Measurements from ENCODE around the gene DLGAP1.

DLGAP1 gene

DNA sequence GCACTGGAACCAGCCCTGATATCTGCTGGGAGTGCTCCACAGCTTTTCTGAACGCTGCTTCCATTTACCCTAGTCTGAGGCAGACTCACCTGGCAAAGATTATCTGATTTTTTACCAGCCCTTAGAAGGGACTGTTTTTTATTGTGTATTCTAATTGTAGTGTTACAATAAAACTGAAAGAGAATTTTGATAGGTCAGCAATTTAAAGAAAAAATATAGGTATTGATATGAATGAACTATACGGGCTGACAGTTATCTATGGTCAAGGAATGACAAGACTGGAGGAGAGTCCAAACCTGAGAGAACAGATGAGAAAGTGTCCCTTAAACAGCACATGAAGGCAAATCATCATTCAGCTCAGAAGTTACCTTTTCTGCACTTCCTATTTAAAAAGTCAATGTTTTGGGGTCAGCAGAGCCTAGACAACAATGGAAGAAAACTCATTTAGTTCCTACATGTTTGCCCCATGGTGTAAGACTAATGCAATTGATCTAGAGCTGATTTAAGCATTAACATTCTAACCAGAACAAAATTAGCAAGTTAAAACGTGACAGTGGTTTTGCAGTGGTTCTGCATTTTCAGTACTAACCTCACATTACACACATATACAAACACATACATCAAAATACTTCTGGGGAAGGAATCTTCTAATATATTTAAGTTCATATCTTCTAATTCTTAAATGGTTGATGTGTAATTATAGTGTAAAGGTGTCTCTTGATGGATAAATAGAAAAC, 504.3 kb downstream of the DLGAP1 start:
- Histone ChIP-seq H3K27ac (ENCODE audit: low read length) (no peak overlapping the region), H3K27me3 (ENCODE audit: insufficient read depth, low read length) (no peaks in the 10 kb centered on the region), H3K4me1 (ENCODE audit: insufficient read depth, low read length) (no peaks in the 10 kb centered on the region), H3K9ac (ENCODE audit: low read depth, low read length) (no peak overlapping the region), H3K36me3 (ENCODE audit: insufficient read depth, low read depth, low read length) (no peaks in the 10 kb centered on the region), H3K9me3 (ENCODE audit: insufficient read depth, low read depth, low read length) (no peaks in the 10 kb centered on the region), H3K4me3 (ENCODE audit: low read length) (no peak overlapping the region)

GRCh38 chr18:3948958-3949357, 506.1 kb downstream of the DLGAP1 start:
- H3K27ac ChIP-seq (ENCODE audit: low read length) = no peak overlapping the region
- no peaks in the 10 kb centered on the region for H3K27me3 ChIP-seq (ENCODE audit: insufficient read depth, low read length)
- no peaks in the 10 kb centered on the region for H3K36me3 ChIP-seq (ENCODE audit: insufficient read depth, low read depth, low read length)
- H3K4me1 ChIP-seq (ENCODE audit: insufficient read depth, low read length) = no peaks in the 10 kb centered on the region
- no peaks in the 10 kb centered on the region for H3K9me3 ChIP-seq (ENCODE audit: insufficient read depth, low read depth, low read length)
- H3K4me3 ChIP-seq (ENCODE audit: low read length) = no peak overlapping the region
- no peak overlapping the region for H3K9ac ChIP-seq (ENCODE audit: low read depth, low read length)

DNA sequence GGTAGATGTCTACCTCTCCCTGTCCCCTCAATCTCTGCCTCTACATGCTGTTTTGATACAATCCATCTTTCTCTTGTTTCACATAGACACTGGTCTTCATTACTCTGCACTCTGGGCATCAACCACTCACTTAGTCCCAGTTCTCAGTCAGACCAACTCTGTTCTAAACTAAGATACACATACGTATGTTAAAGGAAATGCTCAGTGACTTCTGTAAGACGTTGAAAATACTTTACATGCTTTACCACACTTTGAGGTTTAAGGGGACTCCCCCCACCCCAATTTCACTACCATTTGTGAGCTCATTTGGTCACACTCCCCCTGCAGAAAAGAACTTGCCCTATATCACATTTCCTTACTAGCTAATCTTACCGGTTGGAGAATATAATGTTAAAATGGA, 507.7 kb downstream of the DLGAP1 start:
- H3K27ac ChIP-seq (ENCODE audit: low read length) = no peak overlapping the region
- no peaks in the 10 kb centered on the region for H3K27me3 ChIP-seq (ENCODE audit: insufficient read depth, low read length)
- no peaks in the 10 kb centered on the region for H3K4me1 ChIP-seq (ENCODE audit: insufficient read depth, low read length)
- no peak overlapping the region for H3K4me3 ChIP-seq (ENCODE audit: low read length)
- H3K9ac ChIP-seq (ENCODE audit: low read depth, low read length) = no peak overlapping the region
- no peaks in the 10 kb centered on the region for H3K9me3 ChIP-seq (ENCODE audit: insufficient read depth, low read depth, low read length)
- H3K36me3 ChIP-seq (ENCODE audit: insufficient read depth, low read depth, low read length) = no peaks in the 10 kb centered on the region

DNA sequence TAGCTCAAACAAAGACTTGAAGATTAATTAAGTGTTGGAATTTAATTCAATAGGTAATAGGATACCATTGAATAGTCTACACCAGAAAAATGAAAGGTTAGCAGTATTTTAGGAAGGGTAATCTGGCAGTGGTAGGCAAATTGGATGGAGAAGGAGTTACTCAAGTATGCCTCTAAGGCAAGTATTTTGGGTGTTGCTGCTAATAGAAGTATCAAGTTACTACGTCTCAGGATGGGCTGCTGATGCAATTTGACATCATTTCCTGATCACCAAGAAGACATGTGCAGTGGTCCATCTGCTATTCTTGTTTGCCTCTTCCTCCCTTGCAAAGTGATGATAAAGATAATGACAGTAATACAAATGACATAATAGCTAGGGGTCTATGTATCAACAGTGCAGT, 519.8 kb downstream of the DLGAP1 start:
- no peak overlapping the region for H3K9ac ChIP-seq (ENCODE audit: low read depth, low read length)
- H3K9me3 ChIP-seq (ENCODE audit: insufficient read depth, low read depth, low read length) = no peaks in the 10 kb centered on the region
- no peaks in the 10 kb centered on the region for H3K27me3 ChIP-seq (ENCODE audit: insufficient read depth, low read length)
- no peak overlapping the region for H3K4me3 ChIP-seq (ENCODE audit: low read length)
- no peaks in the 10 kb centered on the region for H3K4me1 ChIP-seq (ENCODE audit: insufficient read depth, low read length)
- no peaks in the 10 kb centered on the region for H3K36me3 ChIP-seq (ENCODE audit: insufficient read depth, low read depth, low read length)
- H3K27ac ChIP-seq (ENCODE audit: low read length) = no peak overlapping the region

DNA sequence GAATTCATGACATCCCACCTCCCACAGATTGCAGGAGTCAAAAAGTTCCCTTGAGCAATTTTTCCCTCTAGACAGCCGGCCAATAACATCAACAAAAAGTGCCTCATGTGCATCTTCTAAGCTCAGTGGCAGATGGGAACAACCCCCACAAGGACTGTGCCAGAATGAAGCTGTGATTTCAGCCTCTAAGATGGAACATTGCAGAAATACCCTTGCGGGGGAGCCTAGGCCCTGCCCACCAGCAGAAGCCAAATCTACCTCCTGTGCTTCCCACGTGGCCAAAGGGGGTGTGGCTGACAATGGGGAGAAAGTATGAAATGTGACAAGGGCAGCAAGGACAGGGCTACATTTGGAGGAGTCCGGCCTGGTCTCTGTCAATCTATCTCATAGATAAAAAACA, 522.8 kb downstream of the DLGAP1 start:
- Histone ChIP-seq H3K27me3 (ENCODE audit: insufficient read depth, low read length) (no peaks in the 10 kb centered on the region), H3K4me3 (ENCODE audit: low read length) (no peak overlapping the region), H3K27ac (ENCODE audit: low read length) (no peak overlapping the region), H3K9me3 (ENCODE audit: insufficient read depth, low read depth, low read length) (no peaks in the 10 kb centered on the region), H3K4me1 (ENCODE audit: insufficient read depth, low read length) (0 out of 2 replicates have a peak, but pooled peaks cover 3% of the 10 kb centered on the region), H3K9ac (ENCODE audit: low read depth, low read length) (no peak overlapping the region), H3K36me3 (ENCODE audit: insufficient read depth, low read depth, low read length) (no peaks in the 10 kb centered on the region)

DNA sequence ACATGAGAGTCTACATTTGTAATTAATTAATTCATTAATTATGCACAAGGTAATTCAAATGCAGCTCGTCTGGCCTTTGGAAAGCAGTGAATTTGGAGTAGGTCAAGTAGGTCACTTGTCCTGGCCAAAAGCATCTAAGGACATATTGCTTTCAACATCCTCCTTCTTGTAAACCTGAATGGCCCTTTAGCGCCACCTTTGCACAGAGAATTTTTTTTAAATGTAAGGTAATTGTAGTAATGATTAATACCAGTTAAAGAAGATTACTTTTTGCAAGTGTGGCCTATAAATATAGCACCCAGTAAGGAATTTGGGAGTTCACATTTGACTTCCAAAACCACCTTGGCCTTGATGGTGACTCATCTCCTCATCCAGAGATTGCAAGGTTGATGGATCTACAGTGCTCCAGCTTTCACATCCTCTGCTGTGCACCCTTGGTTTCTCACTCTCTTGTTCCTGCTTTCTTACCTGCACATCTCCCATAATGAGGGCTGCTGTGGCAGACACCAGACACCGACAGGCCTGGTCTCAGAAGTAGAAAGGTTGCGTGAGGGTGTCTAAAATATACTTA, 523.5 kb downstream of the DLGAP1 start:
- 0 out of 2 replicates have a peak, but pooled peaks cover 3% of the 10 kb centered on the region for H3K4me1 ChIP-seq (ENCODE audit: insufficient read depth, low read length)
- H3K9me3 ChIP-seq (ENCODE audit: insufficient read depth, low read depth, low read length) = no peaks in the 10 kb centered on the region
- no peak overlapping the region for H3K4me3 ChIP-seq (ENCODE audit: low read length)
- H3K27me3 ChIP-seq (ENCODE audit: insufficient read depth, low read length) = no peaks in the 10 kb centered on the region
- H3K36me3 ChIP-seq (ENCODE audit: insufficient read depth, low read depth, low read length) = no peaks in the 10 kb centered on the region
- H3K27ac ChIP-seq (ENCODE audit: low read length) = no peak overlapping the region
- no peak overlapping the region for H3K9ac ChIP-seq (ENCODE audit: low read depth, low read length)

DNA sequence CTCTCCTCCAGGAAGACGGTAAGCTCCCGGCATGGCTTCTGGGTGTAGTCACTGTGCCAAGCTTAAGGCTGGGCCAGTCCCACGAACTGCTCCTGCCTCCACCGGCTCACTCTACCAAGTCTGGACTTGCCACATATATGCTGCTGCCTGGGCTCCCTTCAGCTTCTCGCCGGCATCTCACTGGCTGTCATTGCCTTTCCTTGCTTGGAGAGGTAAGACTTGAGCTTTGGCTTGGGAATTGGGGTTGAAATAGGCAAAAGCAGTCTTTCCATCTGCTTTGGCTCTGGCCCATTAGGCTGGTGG, 524.1 kb downstream of the DLGAP1 start:
- no peaks in the 10 kb centered on the region for H3K27me3 ChIP-seq (ENCODE audit: insufficient read depth, low read length)
- no peak overlapping the region for H3K4me3 ChIP-seq (ENCODE audit: low read length)
- no peak overlapping the region for H3K9ac ChIP-seq (ENCODE audit: low read depth, low read length)
- no peak overlapping the region for H3K27ac ChIP-seq (ENCODE audit: low read length)
- H3K9me3 ChIP-seq (ENCODE audit: insufficient read depth, low read depth, low read length) = no peaks in the 10 kb centered on the region
- 0 out of 2 replicates have a peak, but pooled peaks cover 3% of the 10 kb centered on the region for H3K4me1 ChIP-seq (ENCODE audit: insufficient read depth, low read length)
- H3K36me3 ChIP-seq (ENCODE audit: insufficient read depth, low read depth, low read length) = no peaks in the 10 kb centered on the region

GRCh38 chr18:3930126-3931012, 524.7 kb downstream of the DLGAP1 start:
- no peak overlapping the region for H3K27ac ChIP-seq (ENCODE audit: low read length)
- H3K9me3 ChIP-seq (ENCODE audit: insufficient read depth, low read depth, low read length) = no peaks in the 10 kb centered on the region
- H3K27me3 ChIP-seq (ENCODE audit: insufficient read depth, low read length) = no peaks in the 10 kb centered on the region
- 0 out of 2 replicates have a peak, but pooled peaks cover 3% of the 10 kb centered on the region for H3K4me1 ChIP-seq (ENCODE audit: insufficient read depth, low read length)
- H3K36me3 ChIP-seq (ENCODE audit: insufficient read depth, low read depth, low read length) = no peaks in the 10 kb centered on the region
- H3K4me3 ChIP-seq (ENCODE audit: low read length) = no peak overlapping the region
- no peak overlapping the region for H3K9ac ChIP-seq (ENCODE audit: low read depth, low read length)

GRCh38 chr18:3924455-3924854, 530.7 kb downstream of the DLGAP1 start:
- Histone ChIP-seq H3K27ac (ENCODE audit: low read length) (no peak overlapping the region), H3K4me1 (ENCODE audit: insufficient read depth, low read length) (0 out of 2 replicates have a peak, but pooled peaks cover 3% of the 10 kb centered on the region), H3K36me3 (ENCODE audit: insufficient read depth, low read depth, low read length) (no peaks in the 10 kb centered on the region), H3K27me3 (ENCODE audit: insufficient read depth, low read length) (no peaks in the 10 kb centered on the region), H3K9me3 (ENCODE audit: insufficient read depth, low read depth, low read length) (no peaks in the 10 kb centered on the region), H3K4me3 (ENCODE audit: low read length) (no peak overlapping the region), H3K9ac (ENCODE audit: low read depth, low read length) (no peak overlapping the region)

GRCh38 chr18:3923750-3924149, 531.4 kb downstream of the DLGAP1 start:
- Histone ChIP-seq H3K4me1 (ENCODE audit: insufficient read depth, low read length) (no peaks in the 10 kb centered on the region), H3K27me3 (ENCODE audit: insufficient read depth, low read length) (no peaks in the 10 kb centered on the region), H3K9ac (ENCODE audit: low read depth, low read length) (no peak overlapping the region), H3K27ac (ENCODE audit: low read length) (no peak overlapping the region), H3K9me3 (ENCODE audit: insufficient read depth, low read depth, low read length) (no peaks in the 10 kb centered on the region), H3K36me3 (ENCODE audit: insufficient read depth, low read depth, low read length) (no peaks in the 10 kb centered on the region), H3K4me3 (ENCODE audit: low read length) (no peak overlapping the region)

- no peaks in the 10 kb centered on the region for H3K27me3 ChIP-seq (ENCODE audit: insufficient read depth, low read length)
- no peak overlapping the region for H3K4me3 ChIP-seq (ENCODE audit: low read length)
- H3K4me1 ChIP-seq (ENCODE audit: insufficient read depth, low read length) = no peaks in the 10 kb centered on the region
- H3K9ac ChIP-seq (ENCODE audit: low read depth, low read length) = no peak overlapping the region
- H3K9me3 ChIP-seq (ENCODE audit: insufficient read depth, low read depth, low read length) = no peaks in the 10 kb centered on the region
- H3K36me3 ChIP-seq (ENCODE audit: insufficient read depth, low read depth, low read length) = no peaks in the 10 kb centered on the region
- no peak overlapping the region for H3K27ac ChIP-seq (ENCODE audit: low read length)
These were observed 533.3 kb downstream of the DLGAP1 start for GRCh38 chr18:3921826-3922225.

DNA sequence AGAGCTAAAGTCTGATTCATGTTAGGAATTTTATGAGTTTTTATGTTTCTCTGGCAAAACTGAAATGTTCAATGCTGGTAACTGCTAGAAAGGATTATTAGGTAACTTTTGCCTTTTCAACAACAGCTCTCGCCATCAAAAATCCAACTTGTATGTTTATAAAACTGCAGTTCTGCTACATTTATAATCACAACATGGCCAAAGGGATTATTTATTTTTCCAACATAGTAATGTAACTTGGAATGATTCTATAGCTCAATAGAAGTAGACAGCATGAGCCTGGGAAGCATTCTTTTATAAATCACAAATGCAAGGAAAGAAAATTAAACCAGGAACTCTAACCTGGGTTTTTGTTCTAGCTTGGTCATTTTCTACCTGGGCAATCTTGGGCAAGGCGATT, 534.3 kb downstream of the DLGAP1 start:
- no peaks in the 10 kb centered on the region for H3K9me3 ChIP-seq (ENCODE audit: insufficient read depth, low read depth, low read length)
- H3K9ac ChIP-seq (ENCODE audit: low read depth, low read length) = no peak overlapping the region
- no peaks in the 10 kb centered on the region for H3K36me3 ChIP-seq (ENCODE audit: insufficient read depth, low read depth, low read length)
- H3K4me1 ChIP-seq (ENCODE audit: insufficient read depth, low read length) = no peaks in the 10 kb centered on the region
- H3K27ac ChIP-seq (ENCODE audit: low read length) = no peak overlapping the region
- no peaks in the 10 kb centered on the region for H3K27me3 ChIP-seq (ENCODE audit: insufficient read depth, low read length)
- H3K4me3 ChIP-seq (ENCODE audit: low read length) = no peak overlapping the region
